Cerebellar nuclear complex (tissue), 1 donor: ENCODE results near the gene DPP10.
"Not testable (repeated sequence)": the region's sequence is repeated elsewhere in the genome, so short reads cannot be mapped to it uniquely, and the experiment has no call there.

Experiments used
- DNase-seq, 2 experiments: peaks; one replicate each; lab custom pipeline; 2025; lab: John Stamatoyannopoulos, UW

The DPP10 gene

DNA sequence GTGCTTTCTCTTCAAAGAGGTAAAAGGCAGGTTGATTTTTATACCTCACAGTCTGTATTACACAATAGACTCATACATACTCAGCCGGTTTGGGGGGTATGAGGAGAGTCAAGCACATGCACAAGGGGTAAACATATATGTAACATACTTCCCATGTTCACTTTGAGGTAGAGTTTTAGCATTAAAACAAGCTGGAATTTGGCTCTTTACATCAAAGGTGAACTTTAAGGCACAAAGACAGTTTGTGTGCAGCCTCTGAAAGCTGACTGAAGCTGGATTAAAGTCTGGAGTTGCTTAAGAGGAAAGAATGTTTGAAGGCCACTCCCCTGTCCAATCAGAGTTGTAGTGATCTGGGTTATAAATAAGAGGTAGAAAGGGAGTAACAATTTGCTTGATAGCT, 282.0 kb downstream of the DPP10 start:
- DNase-seq: no peak

DNA sequence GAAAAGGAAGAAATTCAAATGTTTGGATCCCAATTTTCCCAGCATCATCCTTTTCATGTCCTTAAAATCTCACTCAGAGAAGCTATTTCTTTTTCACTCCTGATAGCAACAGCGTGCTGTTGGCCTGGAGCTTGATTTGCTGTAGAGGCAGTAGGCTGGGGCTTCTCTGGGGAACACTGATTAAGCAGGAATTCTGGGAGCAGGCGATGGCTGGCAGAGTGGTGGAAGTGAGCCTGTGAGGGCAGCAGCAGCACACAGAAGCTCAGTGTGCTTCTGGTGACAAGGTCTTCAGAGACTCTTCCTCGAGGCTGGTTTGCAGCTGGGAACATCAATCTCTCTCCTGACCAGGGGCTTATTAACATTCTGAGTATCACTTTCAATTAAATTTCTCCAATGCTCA, 284.6 kb downstream of the DPP10 start:
- no peak for DNase-seq

DNA sequence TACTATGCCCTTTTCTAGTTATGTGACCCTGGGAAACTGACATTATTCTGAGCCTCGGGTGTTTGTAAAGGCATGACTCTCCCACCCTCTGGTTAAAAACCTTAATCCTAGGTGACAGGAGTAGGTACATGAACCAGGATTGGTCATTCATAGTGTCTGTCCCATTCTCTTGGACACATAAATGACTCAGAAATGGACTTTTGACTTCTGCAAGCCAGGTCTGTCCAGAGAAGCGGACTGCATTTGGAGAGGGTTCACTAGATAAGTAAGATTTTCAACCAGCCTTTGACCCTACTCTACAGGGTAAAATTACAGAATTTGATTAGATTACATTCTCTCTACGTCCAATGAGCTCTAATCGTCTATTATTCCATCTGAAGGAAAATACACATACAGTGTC, 285.9 kb downstream of the DPP10 start:
- no peak for DNase-seq

DNA sequence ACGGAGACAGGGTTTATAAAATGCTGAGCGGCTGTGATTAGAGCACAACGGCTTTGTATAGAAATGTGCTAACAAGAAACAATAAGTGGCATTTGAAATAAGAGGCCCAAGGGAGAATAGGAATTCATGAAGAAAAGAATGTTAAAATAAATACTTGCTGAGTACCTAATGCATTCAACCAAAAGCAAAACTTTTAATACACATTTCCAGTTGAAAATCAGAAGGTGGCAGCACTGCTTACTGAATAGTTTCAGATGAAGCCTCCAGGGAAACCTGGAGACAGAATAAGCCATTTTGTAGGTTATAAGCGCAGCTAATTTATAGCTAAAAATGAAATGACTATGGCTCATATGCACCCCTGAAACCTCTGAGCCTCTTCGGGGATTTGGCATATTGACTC, 286.6 kb downstream of the DPP10 start:
- no peak for DNase-seq

DNA sequence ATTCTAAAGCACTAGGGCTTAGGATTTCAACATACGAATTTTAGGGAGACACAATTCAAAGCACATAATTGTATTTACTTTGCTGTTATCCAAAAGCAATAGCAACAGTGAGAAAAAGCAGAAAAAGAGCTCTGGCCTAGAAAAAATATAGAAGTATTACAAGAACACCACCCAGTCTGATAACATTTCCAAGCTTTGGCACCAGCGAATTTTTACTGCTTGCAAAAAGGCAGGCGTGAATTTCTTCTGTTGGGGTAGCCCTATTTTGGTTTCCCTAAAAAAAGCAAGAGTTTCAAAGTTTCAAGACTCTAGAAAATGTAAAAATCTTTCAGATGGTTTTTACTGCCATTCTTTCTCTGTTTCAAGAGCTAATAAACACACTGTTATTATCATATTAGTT, 292.7 kb downstream of the DPP10 start:
- no peak for DNase-seq

DNA sequence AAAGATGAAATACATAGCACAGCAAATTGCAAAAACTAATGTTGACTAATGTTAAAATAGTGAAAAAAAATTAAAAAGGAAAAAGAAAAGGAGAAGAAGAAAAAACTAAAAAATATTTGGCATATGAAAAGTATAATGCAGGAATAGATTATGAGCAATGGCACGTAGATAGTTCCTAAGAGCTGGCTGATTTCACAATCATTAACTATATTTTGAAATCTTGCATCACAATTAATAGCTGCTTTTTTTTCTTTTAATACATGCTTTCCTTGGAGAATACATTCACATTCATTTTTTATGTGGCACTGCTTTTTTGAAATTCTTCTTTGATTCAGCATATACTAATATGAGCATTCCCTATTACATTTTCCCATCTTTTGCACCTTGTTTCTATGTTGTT, 299.8 kb downstream of the DPP10 start:
- no peak for DNase-seq

DNA sequence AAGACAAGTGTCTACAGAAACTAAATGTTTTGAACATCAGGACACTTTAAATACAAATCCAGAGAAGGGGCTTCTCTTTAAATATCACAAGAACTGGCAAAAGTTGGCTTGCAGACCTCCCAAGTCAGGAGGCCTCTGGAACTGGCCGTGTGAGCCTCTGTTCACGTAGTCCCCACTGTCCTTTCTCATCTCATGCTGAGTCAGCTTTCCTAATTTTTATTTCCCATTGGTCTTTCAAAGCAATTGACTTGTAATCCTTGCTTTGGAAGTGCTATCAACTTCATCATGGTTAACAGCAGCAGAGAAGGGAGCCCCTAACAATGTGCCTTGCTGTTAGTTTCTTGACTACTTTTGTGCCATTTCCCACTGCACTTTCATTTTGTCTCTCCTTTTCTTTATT, 303.3 kb downstream of the DPP10 start:
- DNase-seq: no peak

DNA sequence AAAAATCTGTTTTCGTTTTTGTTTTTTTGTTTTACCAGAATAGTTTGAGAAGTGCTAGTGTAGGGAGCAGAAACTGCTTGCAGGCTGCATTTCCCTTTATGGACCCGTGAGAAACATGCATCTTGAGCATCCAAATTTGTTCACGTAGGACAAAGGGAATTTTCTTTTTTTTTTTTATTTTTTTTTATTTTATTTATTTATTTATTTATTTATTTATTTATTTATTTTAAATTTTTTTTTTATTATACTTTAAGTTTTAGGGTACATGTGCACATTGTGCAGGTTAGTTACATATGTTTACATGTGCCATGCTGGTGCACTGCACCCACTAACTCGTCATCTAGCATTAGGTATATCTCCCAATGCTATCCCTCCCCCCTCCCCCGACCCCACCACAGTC, 305.7 kb downstream of the DPP10 start:
- not testable (repeated sequence) for DNase-seq

DNA sequence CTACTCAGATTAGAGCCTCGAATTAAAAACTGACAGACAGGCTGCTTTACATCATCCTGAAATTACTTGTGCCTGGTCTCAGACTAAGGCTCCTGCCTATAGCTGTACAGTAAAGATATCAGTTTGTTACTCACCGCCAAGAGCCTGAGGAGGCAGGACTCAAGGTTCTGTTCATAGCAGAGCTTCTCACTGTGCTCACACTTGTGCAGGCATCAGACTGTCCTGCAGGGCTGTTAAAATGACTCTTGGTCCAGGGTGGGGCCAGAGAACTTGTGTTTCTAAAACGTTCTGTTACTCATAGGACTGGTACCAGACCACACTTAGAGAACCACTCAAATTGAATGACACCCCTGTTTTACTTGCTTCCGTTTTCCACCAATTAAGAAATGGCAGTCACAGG, 310.0 kb downstream of the DPP10 start:
- DNase-seq: no peak

DNA sequence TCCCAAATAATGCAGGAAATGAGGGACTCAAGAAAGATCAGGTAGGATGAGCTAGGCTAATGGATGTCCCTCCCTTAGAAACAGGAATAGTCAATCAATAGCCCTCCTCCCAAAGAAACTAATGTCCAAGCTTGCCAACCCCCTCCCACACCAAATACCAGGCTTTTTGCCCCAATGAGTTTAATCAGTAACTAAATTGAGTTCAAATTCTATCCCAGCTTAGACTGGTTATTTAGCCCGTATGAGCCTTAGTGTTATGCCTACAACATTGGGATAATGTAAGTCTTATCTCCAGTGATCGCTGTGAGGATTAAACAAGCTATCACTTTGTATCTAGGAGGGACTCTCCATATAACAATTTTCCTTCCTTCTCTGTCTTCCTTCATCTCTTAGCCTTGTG, 310.7 kb downstream of the DPP10 start:
- no peak for DNase-seq

DNA sequence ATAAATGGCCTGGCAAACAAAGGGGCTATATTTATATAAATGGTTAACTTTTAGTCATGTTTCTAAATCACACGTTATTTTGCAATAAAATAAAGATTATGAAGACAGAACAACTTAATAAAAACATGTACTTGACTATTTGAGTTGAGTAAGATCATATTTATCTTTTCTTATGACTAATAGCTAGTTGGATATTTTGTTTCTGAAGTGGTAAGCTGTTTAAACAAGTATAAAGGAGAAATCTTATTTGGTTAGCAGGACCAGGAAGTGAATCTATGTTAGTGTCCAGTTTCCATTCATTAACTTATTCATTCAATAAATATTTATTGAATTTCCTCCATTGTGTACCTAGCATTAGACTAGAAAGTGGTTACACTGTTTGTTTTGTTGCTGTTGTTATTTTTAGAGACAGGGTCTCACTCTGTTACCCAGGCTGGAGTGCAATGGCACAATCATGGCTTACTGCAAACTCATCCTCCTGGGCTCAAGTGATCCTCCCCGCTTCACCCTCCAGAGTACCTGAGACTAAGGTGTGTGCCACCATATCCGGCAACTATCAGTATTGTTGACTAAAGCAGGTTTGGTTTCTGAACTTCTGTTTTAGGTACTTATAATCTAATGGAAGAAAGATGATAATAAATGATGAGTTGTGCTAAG, 312.6 kb downstream of the DPP10 start:
- no peak for DNase-seq

DNA sequence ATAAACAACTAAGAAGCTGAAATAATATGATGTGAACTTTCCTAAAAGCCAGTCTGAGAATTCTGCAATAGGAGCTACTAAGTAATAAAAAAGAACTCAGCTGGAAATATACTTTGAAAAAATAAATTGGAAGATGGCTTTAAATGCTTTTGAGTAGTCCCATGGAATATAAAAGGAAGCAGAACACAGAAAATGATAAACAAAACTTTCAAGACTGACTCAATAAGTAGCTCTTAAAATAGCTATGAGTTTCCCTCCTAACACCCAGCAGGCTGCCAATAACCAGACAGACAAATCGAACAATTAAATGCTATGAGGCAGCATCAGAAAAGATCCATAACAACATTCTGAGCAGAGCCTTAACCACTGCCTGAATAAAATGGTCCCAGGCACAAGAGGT, 319.9 kb downstream of the DPP10 start:
- DNase-seq: no peak

DNA sequence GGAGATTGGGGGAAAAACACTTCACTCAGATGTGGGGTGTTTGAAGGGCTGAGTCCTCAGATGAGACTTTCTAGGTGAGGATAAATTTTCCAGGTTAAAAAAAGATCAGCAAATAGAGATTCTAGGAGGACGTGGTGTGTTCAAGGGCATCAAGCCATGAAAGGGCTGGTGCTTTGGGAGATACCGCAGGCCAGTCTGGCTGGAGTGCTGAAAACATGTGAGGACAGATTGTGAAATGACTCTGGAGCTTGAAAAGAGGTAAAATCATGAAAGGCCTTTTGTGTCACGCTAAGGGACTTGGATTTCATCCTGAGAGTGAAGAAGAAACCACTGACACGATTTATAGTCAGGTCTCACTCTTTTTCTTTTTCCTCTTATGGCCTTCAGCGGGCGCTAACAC, 320.5 kb downstream of the DPP10 start:
- no peak for DNase-seq

DNA sequence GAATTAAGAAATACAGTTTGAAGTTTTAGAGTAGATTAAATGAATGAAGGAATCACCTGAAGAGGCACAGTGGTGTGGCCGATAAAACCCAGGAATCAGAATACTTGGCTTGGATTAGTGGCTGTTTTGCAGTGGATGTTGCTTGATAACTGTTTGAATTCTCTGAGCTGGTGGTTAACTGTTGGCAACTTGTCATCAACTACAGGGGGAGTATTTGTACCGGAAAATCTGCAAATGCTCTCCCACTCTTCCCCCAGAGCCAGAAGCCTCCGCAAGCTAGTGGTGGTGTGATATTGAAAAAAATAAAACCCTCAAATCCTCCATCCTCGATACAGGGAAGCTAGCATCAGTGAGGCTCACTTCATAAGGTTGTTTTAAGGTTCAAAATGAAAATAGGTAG, 326.7 kb downstream of the DPP10 start:
- no peak for DNase-seq

DNA sequence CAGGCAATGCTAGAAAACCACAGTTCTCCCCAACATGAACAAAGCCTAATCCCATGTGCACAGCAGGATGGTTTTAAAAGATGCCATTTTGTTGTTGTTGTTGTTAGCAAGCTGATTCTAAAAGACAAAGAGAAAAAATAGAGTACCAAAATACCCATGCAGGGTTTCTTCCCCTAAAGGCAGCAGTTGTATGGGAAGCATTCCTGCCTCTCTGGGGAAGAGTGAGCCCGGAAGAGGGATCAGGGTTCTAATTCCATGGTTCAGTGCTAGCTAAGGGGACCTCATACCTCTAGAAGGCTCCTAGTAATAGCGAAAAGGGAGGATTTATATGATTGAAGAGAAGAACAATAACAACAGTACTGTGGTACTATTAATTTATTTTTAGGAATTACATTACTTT, 327.6 kb downstream of the DPP10 start:
- DNase-seq: no peak

DNA sequence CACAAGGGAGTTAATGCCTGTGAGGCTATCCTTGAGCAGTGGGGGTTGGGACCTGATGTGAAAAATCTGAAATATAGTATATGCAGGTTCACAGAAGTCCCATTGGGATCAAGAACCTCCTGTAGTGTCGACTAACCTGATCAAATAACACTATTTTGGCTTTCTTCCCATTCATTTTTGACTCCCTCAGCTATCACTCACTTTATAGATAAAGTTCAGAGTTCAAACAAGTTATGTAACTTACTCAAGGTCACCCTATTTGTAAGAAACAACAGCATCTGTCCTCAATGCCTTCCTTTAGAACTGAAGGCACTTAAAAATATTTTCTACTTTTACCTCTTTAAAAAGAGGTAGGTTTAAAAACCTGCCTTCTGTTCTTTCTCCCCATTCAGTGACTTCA, 341.6 kb downstream of the DPP10 start:
- DNase-seq: no peak

DNA sequence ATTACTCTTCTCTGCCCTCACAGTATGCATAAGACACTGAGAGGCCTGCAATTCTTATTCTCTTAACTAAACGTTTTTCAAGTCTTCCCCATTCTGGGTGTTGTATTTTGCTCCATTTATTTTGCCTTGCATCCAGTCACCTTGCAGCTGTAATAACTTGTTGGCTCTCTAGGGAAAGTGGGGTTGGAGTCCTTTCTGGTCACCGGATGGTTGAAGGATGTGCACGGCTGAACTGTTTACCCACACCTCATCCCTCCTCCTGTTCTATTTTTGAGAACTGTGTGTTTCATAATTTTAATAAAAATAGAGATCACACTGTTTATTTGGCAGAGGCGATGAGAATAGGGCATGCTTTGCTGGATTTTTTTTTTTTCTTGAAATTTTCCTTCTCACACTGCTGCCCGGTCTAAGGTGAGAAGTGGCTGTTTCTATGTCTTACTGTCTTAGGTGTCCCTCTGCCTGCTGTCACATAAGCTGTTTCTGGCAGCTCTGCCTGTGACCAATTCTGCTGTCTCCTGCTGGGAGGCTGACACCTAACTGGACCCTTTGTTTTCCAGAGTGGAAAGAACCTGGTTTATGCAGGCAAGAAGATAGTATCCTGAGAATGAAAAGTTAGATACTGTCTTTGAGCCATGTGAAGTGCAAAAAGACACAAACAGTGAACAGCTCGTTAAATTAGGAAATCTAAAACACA, 342.6 kb downstream of the DPP10 start:
- DNase-seq: no peak

DNA sequence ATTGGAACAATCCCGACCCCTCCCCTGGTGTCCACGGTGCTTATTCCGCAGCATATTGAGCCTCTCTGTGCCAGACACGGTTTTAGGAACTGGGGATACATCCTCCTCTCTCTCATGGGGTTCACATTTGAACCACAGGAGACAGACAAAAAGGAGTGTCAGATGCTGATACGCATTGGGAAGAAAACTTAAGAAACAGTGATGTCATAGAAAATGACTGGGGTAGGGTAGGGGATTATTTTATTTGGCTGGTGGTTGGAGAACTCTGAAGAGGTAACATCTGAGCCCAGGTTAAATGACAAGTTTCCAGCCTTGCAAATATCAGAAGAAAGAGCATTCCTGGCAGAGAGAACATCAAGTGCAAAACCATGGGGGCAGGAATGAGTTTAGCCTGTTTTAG, 344.5 kb downstream of the DPP10 start:
- DNase-seq: no peak

DNA sequence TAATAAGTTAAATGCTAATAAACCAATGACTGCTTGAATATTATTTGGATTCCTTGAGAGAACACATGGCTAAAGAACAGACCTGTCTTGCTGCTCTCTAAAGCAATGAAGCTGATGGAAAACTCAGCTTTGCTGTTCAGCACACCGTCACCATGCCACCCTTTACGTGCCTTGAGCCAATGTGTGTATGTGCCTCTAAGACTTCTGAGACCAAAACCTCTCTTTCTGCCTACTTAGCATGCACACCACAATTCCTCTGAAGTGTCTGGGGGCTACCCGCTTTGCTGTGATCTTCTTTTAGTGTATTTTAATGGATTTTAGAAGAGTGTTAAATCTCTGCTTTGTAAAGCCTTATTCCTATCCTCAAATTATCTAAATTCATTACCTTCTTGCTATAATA, 345.0 kb downstream of the DPP10 start:
- no peak for DNase-seq

DNA sequence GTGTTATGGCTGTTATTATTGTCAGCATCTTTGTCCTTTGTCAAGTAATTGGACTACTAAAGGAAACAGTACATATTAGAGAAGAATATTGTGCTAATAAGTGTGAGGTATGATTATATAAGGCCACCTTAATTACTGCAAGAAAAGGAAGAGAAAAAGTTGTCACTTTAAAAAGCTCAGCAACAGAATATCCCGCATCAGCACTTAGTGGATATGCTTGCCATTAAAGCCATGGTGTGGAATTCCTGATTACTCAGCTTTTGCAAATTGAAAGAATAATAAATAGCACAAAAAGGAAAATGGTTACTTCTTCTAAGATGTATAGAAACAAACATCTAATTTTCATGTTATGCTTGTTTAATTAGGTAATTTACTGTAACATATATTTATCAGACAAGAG, 347.5 kb downstream of the DPP10 start:
- no peak for DNase-seq

DNA sequence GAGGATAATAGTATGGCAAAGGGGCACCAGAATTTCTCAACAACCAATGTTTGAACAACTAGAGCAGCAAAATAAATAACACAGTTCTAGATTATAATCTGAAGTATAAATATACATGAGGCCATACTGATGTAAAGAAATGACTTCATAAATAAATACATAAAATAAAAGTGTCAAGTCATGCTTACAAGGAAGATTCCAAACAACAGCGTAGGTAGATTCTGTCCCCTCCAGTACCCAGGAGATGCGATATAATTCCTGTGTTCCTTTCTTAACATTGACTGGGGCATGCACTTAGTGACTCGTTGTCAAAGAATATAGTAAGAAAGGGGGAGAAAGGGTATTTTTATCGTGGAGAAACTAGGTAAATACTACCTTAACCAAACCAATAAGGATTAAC, 355.1 kb downstream of the DPP10 start:
- DNase-seq: no peak

DNA sequence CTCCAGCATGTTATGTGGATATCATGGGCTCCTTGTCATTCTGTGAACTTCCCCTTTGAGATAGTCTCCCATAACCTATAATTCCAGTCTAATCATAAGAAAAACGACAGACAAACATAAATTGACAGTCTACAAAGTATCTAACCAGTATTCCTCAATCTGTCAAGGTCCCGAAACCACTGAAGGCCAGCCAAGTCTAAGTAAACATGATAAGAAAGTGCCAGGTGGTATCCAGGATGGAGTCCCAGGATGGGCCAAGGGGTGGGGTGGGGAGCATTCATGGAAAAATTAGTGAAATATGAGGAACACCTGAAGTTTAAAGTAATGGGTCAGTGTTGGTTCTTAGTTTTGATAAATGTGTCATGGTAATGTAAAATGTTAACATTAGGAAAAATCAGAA, 355.5 kb downstream of the DPP10 start:
- DNase-seq: no peak

DNA sequence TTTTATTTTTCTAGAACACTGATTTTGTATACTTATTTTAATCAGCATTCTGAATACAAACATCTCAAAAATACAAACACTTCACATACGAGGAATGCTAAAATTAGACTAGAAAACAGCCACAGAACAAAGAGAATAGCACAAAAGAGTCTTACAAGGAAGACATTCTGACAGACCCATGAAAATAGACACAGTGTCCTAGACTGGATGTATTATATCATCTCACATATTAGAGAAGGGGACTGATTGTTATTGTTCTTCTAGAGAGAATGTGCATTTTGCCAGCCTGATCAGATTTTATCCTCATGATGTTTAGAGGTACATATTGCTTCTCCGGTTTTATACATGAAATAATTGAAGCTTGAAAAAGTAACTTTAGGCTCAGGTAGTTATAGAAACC, 357.9 kb downstream of the DPP10 start:
- DNase-seq: no peak

DNA sequence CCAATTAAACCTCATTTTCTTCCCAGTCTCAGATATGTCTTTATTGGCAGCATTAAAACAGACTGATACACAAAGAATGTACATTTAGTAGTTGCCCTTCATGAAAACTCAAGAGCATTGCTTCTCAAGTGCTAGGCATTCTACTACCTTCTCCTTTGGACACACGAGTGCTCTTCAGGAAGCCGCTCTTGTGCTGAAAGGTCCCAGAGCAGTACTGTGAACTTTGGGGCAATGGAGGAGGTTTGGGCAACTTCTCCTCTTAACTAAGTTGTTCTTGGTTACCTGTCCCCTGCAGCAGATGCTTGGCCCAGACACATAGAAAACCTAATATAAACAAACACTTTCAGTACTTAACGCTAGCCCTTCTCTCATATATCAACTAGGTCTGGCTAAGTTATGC, 362.8 kb downstream of the DPP10 start:
- DNase-seq: no peak
